K562 (cell line): ENCODE data around the gene UTS2R.

Source experiments
- CTCF ChIP-seq, 3 experiments: IDR thresholded peaks in 2 of 3; conservative IDR thresholded peaks in 1 of 3; 2 replicates each; pipeline ENCODE4 v1.5.1; 2011 to 2012; ENCODE audit warnings: low read length in 3 of 3, mild to moderate bottlenecking in 3 of 3, control low read depth in 2 of 3, improper control_type of control experiment in 1 of 3, inconsistent platforms in 1 of 3, low read depth in 1 of 3, mixed read lengths in 1 of 3, moderate library complexity in 1 of 3; ENCODE audit not compliant: insufficient read depth in 2 of 3
- MEF2D ChIP-seq: conservative IDR thresholded peaks from 2 replicates; pipeline ENCODE4 v1.6.1; 2016; ENCODE audit warnings: low read depth, missing genetic modification characterization, missing compliant biosample characterization
- PHF21A ChIP-seq: fragments of 450-650 bp; IDR thresholded peaks from 2 replicates; pipeline ENCODE4 v1.6.1; 2017; ENCODE audit warnings: low read depth, borderline replicate concordance
- ZBTB1 ChIP-seq: sonication (generic); formaldehyde crosslinking; IDR thresholded peaks from 2 replicates; pipeline ENCODE4 v1.8.1; 2023; ENCODE audit warnings: missing genetic modification reagents, low read depth, mild to moderate bottlenecking, borderline replicate concordance

- TF ChIP-seq MEF2D (no peak), PHF21A (no peak), ZBTB1 (CRISPR knock-in tag) (no peak), CTCF (IDR thresholded peaks at IDR 0.05 in 2 of 3, conservative IDR thresholded peaks at IDR 0.05 in 1 of 3; ENCODE audit: insufficient read depth in 2 of 3, low read depth in 1 of 3, low read length in 3 of 3) (no peak)
Measured at GRCh38 chr17:82408938-82409318, 37.4 kb downstream of the UTS2R start.
